Measurements from ENCODE around the gene IFT22. TPM values are rescaled to one million over a fixed set of nuclear protein-coding genes. Genes with fewer than 3 reads are reported as not detected.

IFT22 gene
- total RNA-seq: 9.6 and 10.2 TPM in 2 replicates

GRCh38 chr7:101321491-101322401 lies at the start of gene IFT22:
Gene IFT22 (minus strand): TSS chr7:101321812. CDS start chr7:101321709, 103 bp downstream.

GRCh38 chr7:101362334-101363195 lies 41.0 kb upstream of the IFT22 start, which contains the start of gene COL26A1:
Gene COL26A1 (plus strand): TSS chr7:101362875. CDS start chr7:101363033, 158 bp downstream.

Other genes with a start within 250 kb of the IFT22 start
- 8.2 and 9.6 TPM in 2 replicates for gene TRIM56, start 236.3 kb downstream of the IFT22 start, total RNA-seq
- 126 and 446 TPM in 2 replicates for gene SERPINE1, start 194.7 kb downstream of the IFT22 start, total RNA-seq
- gene AP1S1, start 167.3 kb downstream of the IFT22 start, total RNA-seq: 116 and 212 TPM in 2 replicates
- gene VGF, start 156.2 kb downstream of the IFT22 start, total RNA-seq: 0.24 TPM in 1 of 2 replicates, not detected in the other
- gene NAT16, start 141.5 kb downstream of the IFT22 start, total RNA-seq: not detected in 2 replicates
- not detected in 2 replicates for gene MOGAT3, start 120.8 kb downstream of the IFT22 start, total RNA-seq
- gene PLOD3, start 104.2 kb downstream of the IFT22 start, total RNA-seq: 24.7 and 37.4 TPM in 2 replicates
- 91.8 and 104 TPM in 2 replicates for gene ZNHIT1, start 103.6 kb downstream of the IFT22 start, total RNA-seq
- 1.4 and 1.7 TPM in 2 replicates for gene CLDN15, start 84.0 kb downstream of the IFT22 start, total RNA-seq
- gene FIS1, start 76.7 kb downstream of the IFT22 start, total RNA-seq: 174 and 207 TPM in 2 replicates
- not detected in 2 replicates for gene COL26A1, start 41.1 kb upstream of the IFT22 start, total RNA-seq

Data from tracheal epithelial cell (primary cell).